ENCODE measurements around the gene PGK1. TPM values are rescaled to one million over a fixed set of nuclear protein-coding genes. Genes with fewer than 3 reads are reported as not detected.

PGK1 gene
- total and polyA plus RNA-seq, 4 donors: 70.3 to 172 (median 144) TPM

DNA sequence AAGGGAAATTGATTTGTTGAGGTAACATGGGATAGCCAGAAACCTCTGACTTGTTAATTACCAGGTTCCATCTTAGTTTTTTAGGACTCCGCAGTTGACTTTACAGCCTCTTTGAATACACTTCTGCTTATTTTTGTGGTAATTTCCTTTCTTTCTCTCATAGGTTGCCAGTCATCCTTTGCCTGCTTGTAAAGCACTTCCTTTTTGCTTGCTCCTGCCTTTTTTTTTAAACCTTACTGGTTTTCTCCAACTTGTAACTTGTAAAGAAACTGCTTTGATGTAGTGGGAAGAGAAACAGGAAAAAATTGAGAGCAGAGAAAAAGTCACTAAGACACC is 2.6 kb downstream of the PGK1 start:
- H3K9me3 ChIP-seq (ENCODE audit: control insufficient read depth in 4 of 4, low read length in 3 of 4): peaks cover 0 to 4% (median 0%) of the 10 kb centered on the region in 4 donors
- TF ChIP-seq, protein P1, sequence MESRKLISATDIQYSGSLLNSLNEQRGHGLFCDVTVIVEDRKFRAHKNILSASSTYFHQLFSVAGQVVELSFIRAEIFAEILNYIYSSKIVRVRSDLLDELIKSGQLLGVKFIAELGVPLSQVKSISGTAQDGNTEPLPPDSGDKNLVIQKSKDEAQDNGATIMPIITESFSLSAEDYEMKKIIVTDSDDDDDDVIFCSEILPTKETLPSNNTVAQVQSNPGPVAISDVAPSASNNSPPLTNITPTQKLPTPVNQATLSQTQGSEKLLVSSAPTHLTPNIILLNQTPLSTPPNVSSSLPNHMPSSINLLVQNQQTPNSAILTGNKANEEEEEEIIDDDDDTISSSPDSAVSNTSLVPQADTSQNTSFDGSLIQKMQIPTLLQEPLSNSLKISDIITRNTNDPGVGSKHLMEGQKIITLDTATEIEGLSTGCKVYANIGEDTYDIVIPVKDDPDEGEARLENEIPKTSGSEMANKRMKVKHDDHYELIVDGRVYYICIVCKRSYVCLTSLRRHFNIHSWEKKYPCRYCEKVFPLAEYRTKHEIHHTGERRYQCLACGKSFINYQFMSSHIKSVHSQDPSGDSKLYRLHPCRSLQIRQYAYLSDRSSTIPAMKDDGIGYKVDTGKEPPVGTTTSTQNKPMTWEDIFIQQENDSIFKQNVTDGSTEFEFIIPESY (IDR thresholded peaks at IDR 0.05): no peak
- peak overlapping the region; percentile 88 to 100 for H3K27ac ChIP-seq (ENCODE audit: low read depth in 1 of 2, low read length in 2 of 2)
- H3K4me1 ChIP-seq (ENCODE audit: control insufficient read depth in 4 of 4, insufficient read depth in 4 of 4, low read length in 3 of 4): peaks cover 10 to 23% (median 16%) of the 10 kb centered on the region in 4 donors
- DNase-seq (ENCODE audit: low spot score): no peak
- H3K4me3 ChIP-seq (ENCODE audit: low read depth in 1 of 3, low read length in 3 of 3): peak overlapping the region in 1 of 3 donors; percentile 92
- H3K36me3 ChIP-seq (ENCODE audit: control insufficient read depth in 4 of 4, insufficient read depth in 3 of 4, low read depth in 1 of 4, low read length in 3 of 4): no peaks in the 10 kb centered on the region
- no peaks in the 10 kb centered on the region for H3K27me3 ChIP-seq (ENCODE audit: control insufficient read depth in 4 of 4, insufficient read depth in 4 of 4, low read length in 3 of 4)
- 77% methylated on average over 1 of the region's 1 CpG for WGBS
- no peak overlapping the region for H3K9ac ChIP-seq (ENCODE audit: low read depth in 1 of 2, low read length in 2 of 2)

GRCh38 chrX:78109458-78109857 is 5.4 kb downstream of the PGK1 start:
- no peak overlapping the region for H3K4me3 ChIP-seq (ENCODE audit: low read depth in 1 of 3, low read length in 3 of 3)
- H3K27me3 ChIP-seq (ENCODE audit: control insufficient read depth in 4 of 4, insufficient read depth in 4 of 4, low read length in 3 of 4): no peaks in the 10 kb centered on the region
- WGBS: 96% methylated on average over 2 of the region's 2 CpGs
- H3K9ac ChIP-seq (ENCODE audit: low read depth in 1 of 2, low read length in 2 of 2): no peak overlapping the region
- no peak overlapping the region for H3K27ac ChIP-seq (ENCODE audit: low read depth in 1 of 2, low read length in 2 of 2)
- no peak for DNase-seq (ENCODE audit: low spot score)
- H3K36me3 ChIP-seq (ENCODE audit: control insufficient read depth in 4 of 4, insufficient read depth in 3 of 4, low read depth in 1 of 4, low read length in 3 of 4): peaks cover 1 to 12% (median 8%) of the 10 kb centered on the region in 4 donors
- H3K4me1 ChIP-seq (ENCODE audit: control insufficient read depth in 4 of 4, insufficient read depth in 4 of 4, low read length in 3 of 4): peaks cover 12 to 27% (median 17%) of the 10 kb centered on the region in 4 donors
- TF ChIP-seq YY1 (IDR thresholded peaks at IDR 0.05): no peak
- TF ChIP-seq, protein P2, sequence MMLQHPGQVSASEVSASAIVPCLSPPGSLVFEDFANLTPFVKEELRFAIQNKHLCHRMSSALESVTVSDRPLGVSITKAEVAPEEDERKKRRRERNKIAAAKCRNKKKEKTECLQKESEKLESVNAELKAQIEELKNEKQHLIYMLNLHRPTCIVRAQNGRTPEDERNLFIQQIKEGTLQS (IDR thresholded peaks at IDR 0.05): no peak
- no peak for TF ChIP-seq GABPA (IDR thresholded peaks at IDR 0.05 in 1 of 2, conservative IDR thresholded peaks at IDR 0.05 in 1 of 2)
- no peak for TF ChIP-seq FOXA2 (IDR thresholded peaks at IDR 0.05)
- no peak for TF ChIP-seq SP1 (IDR thresholded peaks at IDR 0.05)
- no peak for TF ChIP-seq RAD21 (IDR thresholded peaks at IDR 0.05)
- TF ChIP-seq HNF4G (IDR thresholded peaks at IDR 0.05): no peak
- TF ChIP-seq, protein P1 (IDR thresholded peaks at IDR 0.05): no peak
- TF ChIP-seq EGR1 (IDR thresholded peaks at IDR 0.05; ENCODE audit: low read depth in 2 of 2): no peak
- H3K9me3 ChIP-seq (ENCODE audit: control insufficient read depth in 4 of 4, low read length in 3 of 4): peaks cover 0 to 4% (median 0%) of the 10 kb centered on the region in 4 donors

DNA sequence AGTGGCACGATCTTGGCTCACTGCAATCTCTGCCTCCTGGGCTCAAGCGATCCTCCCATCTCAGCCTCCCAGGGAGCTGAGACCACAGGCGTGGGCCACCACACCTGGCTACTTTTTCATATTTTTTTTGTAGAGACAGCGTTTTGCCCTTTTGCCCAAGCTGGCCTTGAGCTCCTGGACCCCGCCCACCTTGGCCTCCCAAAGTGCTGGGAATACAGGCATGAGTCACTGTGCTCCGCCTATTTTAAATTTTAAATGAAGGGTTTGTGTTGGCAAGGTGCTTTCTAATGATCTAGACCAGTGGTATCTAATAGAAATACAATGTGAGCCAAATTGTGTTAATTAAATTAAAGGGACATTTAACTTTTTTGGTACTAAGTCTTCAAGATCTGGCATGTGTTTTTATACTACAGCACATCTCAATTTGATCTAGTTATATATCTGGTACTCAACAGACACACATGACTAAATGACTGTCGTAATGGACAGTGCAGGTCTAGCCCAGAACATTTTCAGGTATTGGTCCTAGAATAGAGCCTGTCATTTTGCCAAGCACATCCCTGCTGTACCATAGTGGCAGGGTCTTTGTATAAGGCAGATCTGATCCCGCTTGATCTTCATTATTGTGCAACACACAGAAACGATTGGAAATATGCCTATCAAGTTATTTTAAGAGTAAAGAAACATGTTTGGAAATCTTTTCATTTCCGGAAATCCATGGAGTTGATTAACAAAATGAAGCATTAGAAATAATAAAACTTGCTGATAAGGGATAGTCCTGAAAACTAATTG is 7.3 kb downstream of the PGK1 start:
- TF ChIP-seq EGR1 (IDR thresholded peaks at IDR 0.05; ENCODE audit: low read depth in 2 of 2): no peak
- peak; percentile 18 for TF ChIP-seq YY1 (IDR thresholded peaks at IDR 0.05)
- TF ChIP-seq, protein P2 (IDR thresholded peaks at IDR 0.05): no peak
- TF ChIP-seq HNF4A (conservative IDR thresholded peaks at IDR 0.05): peak; percentile 59 to 67
- no peak for TF ChIP-seq GABPA (IDR thresholded peaks at IDR 0.05 in 1 of 2, conservative IDR thresholded peaks at IDR 0.05 in 1 of 2)
- TF ChIP-seq JUND (IDR thresholded peaks at IDR 0.05): peak; percentile 34 to 83
- peaks cover 3 to 29% (median 23%) of the 10 kb centered on the region in 4 donors for H3K36me3 ChIP-seq (ENCODE audit: control insufficient read depth in 4 of 4, insufficient read depth in 3 of 4, low read depth in 1 of 4, low read length in 3 of 4)
- DNase-seq (ENCODE audit: low spot score): no peak
- H3K4me3 ChIP-seq (ENCODE audit: low read depth in 1 of 3, low read length in 3 of 3): no peak overlapping the region
- H3K9me3 ChIP-seq (ENCODE audit: control insufficient read depth in 4 of 4, low read length in 3 of 4): peaks cover 0 to 2% (median 0%) of the 10 kb centered on the region in 4 donors
- peaks cover 4 to 23% (median 12%) of the 10 kb centered on the region in 4 donors for H3K4me1 ChIP-seq (ENCODE audit: control insufficient read depth in 4 of 4, insufficient read depth in 4 of 4, low read length in 3 of 4)
- no peak overlapping the region for H3K9ac ChIP-seq (ENCODE audit: low read depth in 1 of 2, low read length in 2 of 2)
- H3K27me3 ChIP-seq (ENCODE audit: control insufficient read depth in 4 of 4, insufficient read depth in 4 of 4, low read length in 3 of 4): no peaks in the 10 kb centered on the region
- H3K27ac ChIP-seq (ENCODE audit: low read depth in 1 of 2, low read length in 2 of 2): peak overlapping the region in 1 of 2 donors; percentile 25
- WGBS: 60% methylated on average over 10 of the region's 10 CpGs

Data from liver (tissue), 9 donors.